AG09309 (cell line): ENCODE results near the gene KDR.

Experiments used
- DNase-seq: peaks from one replicate; pipeline ENCODE4 v3.0.0-alpha.2; 2010; ENCODE audit warnings: low read depth
- H3K4me3 ChIP-seq: 2 replicates; pipeline ENCODE4 v1.5.1; 2011; ENCODE audit warnings: mild to moderate bottlenecking, low read depth, low read length, moderate library complexity; ENCODE audit not compliant: control insufficient read depth
- TF ChIP-seq, protein P1 (sequence below): IDR thresholded peaks from 2 replicates; pipeline ENCODE4 v1.5.1; 2011; ENCODE audit warnings: mild to moderate bottlenecking, low read depth, low read length, inconsistent platforms; ENCODE audit not compliant: insufficient read depth, control insufficient read depth; ENCODE audit errors: missing control alignments

The KDR gene

DNA sequence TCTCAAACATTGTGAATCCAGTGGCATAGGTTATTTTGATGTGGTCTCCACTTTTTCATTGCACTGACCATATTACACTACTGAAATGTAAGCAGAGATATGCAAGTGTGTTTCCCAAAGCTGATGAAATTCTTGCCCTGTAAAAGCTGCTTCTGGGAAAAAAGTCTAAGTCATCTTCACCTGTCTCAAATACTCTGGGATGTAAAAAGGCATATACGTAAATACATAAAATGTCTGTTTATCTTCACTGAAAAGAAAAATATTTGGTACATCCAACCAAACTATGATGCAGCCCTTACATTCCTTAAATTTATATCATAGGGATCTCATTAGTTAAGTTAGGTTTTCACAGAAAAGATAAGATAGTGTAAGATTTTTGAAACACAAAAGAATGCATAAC lies 7.9 kb downstream of the KDR start:
- TF ChIP-seq, protein P1, sequence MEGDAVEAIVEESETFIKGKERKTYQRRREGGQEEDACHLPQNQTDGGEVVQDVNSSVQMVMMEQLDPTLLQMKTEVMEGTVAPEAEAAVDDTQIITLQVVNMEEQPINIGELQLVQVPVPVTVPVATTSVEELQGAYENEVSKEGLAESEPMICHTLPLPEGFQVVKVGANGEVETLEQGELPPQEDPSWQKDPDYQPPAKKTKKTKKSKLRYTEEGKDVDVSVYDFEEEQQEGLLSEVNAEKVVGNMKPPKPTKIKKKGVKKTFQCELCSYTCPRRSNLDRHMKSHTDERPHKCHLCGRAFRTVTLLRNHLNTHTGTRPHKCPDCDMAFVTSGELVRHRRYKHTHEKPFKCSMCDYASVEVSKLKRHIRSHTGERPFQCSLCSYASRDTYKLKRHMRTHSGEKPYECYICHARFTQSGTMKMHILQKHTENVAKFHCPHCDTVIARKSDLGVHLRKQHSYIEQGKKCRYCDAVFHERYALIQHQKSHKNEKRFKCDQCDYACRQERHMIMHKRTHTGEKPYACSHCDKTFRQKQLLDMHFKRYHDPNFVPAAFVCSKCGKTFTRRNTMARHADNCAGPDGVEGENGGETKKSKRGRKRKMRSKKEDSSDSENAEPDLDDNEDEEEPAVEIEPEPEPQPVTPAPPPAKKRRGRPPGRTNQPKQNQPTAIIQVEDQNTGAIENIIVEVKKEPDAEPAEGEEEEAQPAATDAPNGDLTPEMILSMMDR = no peak
- no peak overlapping the region for H3K4me3 ChIP-seq
- DNase-seq = no peak

DNA sequence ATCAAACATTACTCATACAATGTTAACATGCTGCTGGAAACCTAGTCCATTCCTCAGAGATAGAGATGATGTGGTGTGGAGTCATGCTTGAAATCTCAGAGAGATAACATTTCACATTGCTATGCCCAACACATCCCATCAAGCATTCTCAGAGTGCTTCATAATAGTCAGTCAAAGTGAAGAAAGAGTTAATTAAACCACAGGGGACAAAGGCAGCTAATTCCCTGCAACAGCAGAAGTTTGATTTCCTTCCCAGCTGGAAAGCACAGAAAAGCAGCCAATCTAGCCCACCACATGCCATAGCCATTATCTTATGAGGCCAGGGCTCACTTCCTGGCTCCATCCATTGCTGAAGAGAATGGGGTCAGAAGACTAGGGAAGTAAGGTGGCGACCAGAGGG lies 8.9 kb downstream of the KDR start:
- TF ChIP-seq, protein P1 = no peak
- H3K4me3 ChIP-seq = no peak overlapping the region
- DNase-seq = no peak

DNA sequence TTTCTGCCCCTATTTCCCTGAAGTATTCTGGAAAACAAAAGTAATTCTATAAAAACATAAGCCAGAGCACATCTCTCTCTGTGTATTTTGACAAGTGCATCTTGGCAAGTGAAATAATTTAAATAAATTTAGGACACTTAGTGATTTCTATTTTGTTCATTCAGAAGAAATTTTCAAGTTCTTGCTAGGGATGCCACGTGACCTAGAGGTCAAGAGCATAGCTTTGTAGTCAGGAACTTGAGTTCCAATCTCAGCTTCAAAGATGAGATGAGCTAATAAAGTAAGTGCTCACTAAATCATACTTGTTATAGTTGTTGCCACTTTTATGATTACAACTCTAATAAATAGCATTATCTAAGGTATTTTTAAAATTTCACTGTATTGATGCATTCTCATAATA lies 13.8 kb downstream of the KDR start:
- TF ChIP-seq, protein P1 = no peak
- H3K4me3 ChIP-seq = no peak overlapping the region
- no peak for DNase-seq

DNA sequence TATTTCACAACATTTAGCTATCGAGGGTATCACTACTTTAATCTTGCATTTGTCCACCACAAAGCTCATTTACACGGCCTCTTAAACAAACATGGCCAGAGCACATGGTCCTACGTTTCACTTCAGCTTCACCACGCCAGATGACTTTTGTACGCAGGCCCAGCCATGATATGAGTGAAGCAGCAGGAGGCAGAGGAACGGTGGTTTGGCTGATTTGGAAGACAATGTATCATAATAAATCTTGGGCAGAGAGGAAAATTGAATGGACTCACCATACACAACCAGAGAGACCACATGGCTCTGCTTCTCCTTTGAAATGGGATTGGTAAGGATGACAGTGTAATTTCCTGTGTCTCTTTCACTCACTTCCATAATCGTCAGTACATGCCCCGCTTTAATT lies 15.3 kb downstream of the KDR start:
- H3K4me3 ChIP-seq = no peak overlapping the region
- TF ChIP-seq, protein P1 = no peak
- no peak for DNase-seq

DNA sequence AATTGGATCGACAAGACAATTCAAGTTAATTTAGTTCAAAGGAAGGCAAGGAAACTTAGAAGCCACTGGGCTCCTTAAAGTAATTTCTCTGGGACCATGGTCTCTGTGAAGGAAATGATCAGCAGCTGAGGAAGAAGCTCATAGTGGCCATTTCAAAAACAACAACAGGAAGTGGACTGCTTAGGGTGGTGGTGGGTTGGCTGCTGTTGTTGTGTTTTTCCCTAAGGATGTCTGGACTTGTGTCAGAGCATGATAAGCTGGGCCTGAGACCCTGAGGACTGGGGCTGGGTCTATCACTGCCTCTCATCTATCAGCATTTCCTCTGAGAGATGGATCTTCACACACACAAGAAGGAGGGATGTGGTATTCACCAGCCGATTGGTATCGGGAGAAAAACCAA lies 18.3 kb downstream of the KDR start:
- TF ChIP-seq, protein P1 = no peak
- no peak for DNase-seq
- no peak overlapping the region for H3K4me3 ChIP-seq

DNA sequence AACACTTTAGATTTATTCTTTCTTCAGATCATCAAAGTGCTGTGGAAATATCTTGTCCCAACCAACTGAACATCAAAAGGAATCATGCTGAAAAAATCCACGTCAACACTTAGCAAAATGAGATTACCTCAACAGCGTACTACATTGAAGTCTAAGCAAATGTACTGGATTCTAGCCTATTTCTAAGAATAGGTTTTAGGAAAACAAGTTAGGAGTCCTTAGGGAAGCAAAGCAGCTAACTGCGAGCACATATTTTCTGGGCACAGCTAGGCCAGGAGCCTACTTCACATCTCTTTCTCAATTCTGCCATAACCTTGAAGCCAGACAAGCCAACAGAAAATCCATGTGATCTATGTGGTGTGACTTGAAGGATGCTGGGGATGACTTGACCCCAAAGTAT lies 22.2 kb downstream of the KDR start:
- no peak for DNase-seq
- TF ChIP-seq, protein P1 = no peak
- no peak overlapping the region for H3K4me3 ChIP-seq

DNA sequence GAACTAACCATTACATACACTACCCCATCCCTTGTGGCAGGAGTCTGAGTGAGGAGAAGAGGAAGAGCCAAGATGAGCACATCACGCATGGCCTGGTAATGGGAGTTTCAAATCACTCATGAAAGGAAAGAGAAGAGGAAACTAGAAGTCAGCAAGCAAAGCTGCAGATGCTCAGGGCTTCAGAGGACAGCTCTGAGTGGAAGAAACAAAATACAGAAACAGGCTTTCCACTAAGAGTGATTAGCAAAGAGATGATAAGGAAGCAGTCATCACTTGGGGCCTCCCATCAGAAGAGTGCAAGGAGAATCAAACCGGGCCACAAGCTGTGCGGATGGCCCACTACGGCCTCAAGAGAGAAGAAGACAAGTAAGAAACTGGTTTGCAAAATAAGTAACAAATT lies 25.6 kb downstream of the KDR start:
- no peak for DNase-seq

More for the DNA sequence above, 25.6 kb downstream of the KDR start:
- TF ChIP-seq, protein P1 = no peak
- H3K4me3 ChIP-seq = no peak overlapping the region
